HEK293T (cell line): Measurements from ENCODE around the gene PRDM11.

Source experiments
- ELF4 ChIP-seq: fragments of 450-650 bp; IDR thresholded peaks from 2 replicates; pipeline ENCODE4 v1.6.1; 2017; ENCODE audit warnings: antibody characterized with exemption
- FOXA1 ChIP-seq: fragments of 450-650 bp; IDR thresholded peaks from 2 replicates; pipeline ENCODE4 v1.6.1; 2016; ENCODE audit warnings: mild to moderate bottlenecking
- HDGF ChIP-seq: fragments of 450-650 bp; IDR thresholded peaks from 2 replicates; pipeline ENCODE4 v1.6.1; 2017; ENCODE audit warnings: antibody characterized with exemption, borderline replicate concordance

- no peak for TF ChIP-seq ELF4
- no peak for TF ChIP-seq HDGF
- no peak for TF ChIP-seq FOXA1
Measured at GRCh38 chr11:45250035-45250718, 103.7 kb downstream of the PRDM11 start.
